CD8-positive, alpha-beta memory T cell (primary cell): ENCODE data around the gene PPP3CB. TPM values are rescaled to one million over a fixed set of nuclear protein-coding genes. Genes with fewer than 3 reads are reported as not detected.

Experiments used
- CTCF ChIA-PET: fragments of 350-600 bp; sonication (Branson Sonifier 250); formaldehyde crosslinking; loops from one replicate; lab custom pipeline; 2021; ENCODE audit warnings: antibody characterized with exemption; lab: Charles Lee
- POLR2A ChIA-PET: fragments of 350-600 bp; sonication (Branson Sonifier 250); formaldehyde crosslinking; loops from one replicate; lab custom pipeline; 2021; ENCODE audit warnings: antibody characterized with exemption; lab: Charles Lee
- DNase-seq, 5 donors: peaks; one replicate each; pipeline versions ENCODE4 v3.0.0 to v3.0.0-alpha.2; 2020 to 2022; ENCODE audit warnings: mixed read lengths in 1 of 5
- H3K27ac ChIP-seq: one replicate; pipeline ENCODE4 v1.7.0; 2013; ENCODE audit warnings: low read depth, mild to moderate bottlenecking, low read length, moderate library complexity
- H3K27me3 ChIP-seq: 2 replicates; pipeline ENCODE4 v1.7.0; 2013; ENCODE audit warnings: low read length, mild to moderate bottlenecking; ENCODE audit not compliant: insufficient read depth, poor library complexity, severe bottlenecking
- H3K36me3 ChIP-seq: 2 replicates; pipeline ENCODE4 v1.7.0; 2013; ENCODE audit warnings: mild to moderate bottlenecking, low read length, moderate library complexity; ENCODE audit not compliant: insufficient read depth
- H3K4me1 ChIP-seq: 2 replicates; pipeline ENCODE4 v1.7.0; 2013; ENCODE audit warnings: mild to moderate bottlenecking, low read length, moderate library complexity; ENCODE audit not compliant: insufficient read depth
- H3K4me3 ChIP-seq: 2 replicates; pipeline ENCODE4 v1.7.0; 2013; ENCODE audit warnings: mild to moderate bottlenecking, low read length
- H3K9me3 ChIP-seq: 2 replicates; pipeline ENCODE4 v1.7.0; 2013; ENCODE audit warnings: mild to moderate bottlenecking, low read length
- H3K27ac Mint-ChIP-seq, 8 donors: one replicate each; pipeline ENCODE4 v1.8.0; 2020 to 2021; ENCODE audit warnings: mixed read lengths in 8 of 8, mild to moderate bottlenecking in 6 of 8, inconsistent platforms in 3 of 8, moderate library complexity in 3 of 8
- H3K27me3 Mint-ChIP-seq, 2 donors: one replicate each; pipeline ENCODE4 v1.8.0; 2020 to 2021; ENCODE audit warnings: mixed read lengths in 2 of 2, mild to moderate bottlenecking in 1 of 2, moderate library complexity in 1 of 2
- H3K36me3 Mint-ChIP-seq, 3 donors: one replicate each; pipeline ENCODE4 v1.8.0; 2020 to 2021; ENCODE audit warnings: mixed read lengths in 3 of 3, inconsistent platforms in 1 of 3, mild to moderate bottlenecking in 1 of 3
- H3K4me1 Mint-ChIP-seq, 3 donors: one replicate each; pipeline ENCODE4 v1.8.0; 2020 to 2021; ENCODE audit warnings: mixed read lengths in 3 of 3, inconsistent platforms in 1 of 3, mild to moderate bottlenecking in 1 of 3
- H3K4me3 Mint-ChIP-seq, 7 donors: one replicate each; pipeline ENCODE4 v1.8.0; 2020 to 2021; ENCODE audit warnings: mixed read lengths in 7 of 7, mild to moderate bottlenecking in 6 of 7, moderate library complexity in 4 of 7, inconsistent platforms in 2 of 7
- H3K9me3 Mint-ChIP-seq, 5 donors: one replicate each; pipeline ENCODE4 v1.8.0; 2020 to 2022; ENCODE audit warnings: mixed read lengths in 5 of 5, mild to moderate bottlenecking in 3 of 5, moderate library complexity in 2 of 5, inconsistent platforms in 1 of 5
- polyA plus RNA-seq: library from polyadenylated mRNA; unstranded; fragments of 300-500 nt; fragmentation: Illumina TruSeq; gene quantifications from one replicate; pipeline ENCODE4 v1.2.3, GENCODE V29; 2021
- total RNA-seq, 2 experiments: library from RNA; stranded (reverse); gene quantifications; one replicate each; pipeline ENCODE4 v1.2.3, GENCODE V29; 2021

Gene PPP3CB
- total and polyA plus RNA-seq, 3 experiments from 2014 or later, result 8.1 to 44.1 (median 44.0) TPM

- Histone ChIP-seq H3K4me3 (no peak overlapping the region), H3K27ac (no peak overlapping the region), H3K9me3 (no peaks in the 10 kb centered on the region), H3K36me3 (peaks cover 35% of the 10 kb centered on the region), H3K4me1 (no peaks in the 10 kb centered on the region), H3K27me3 (no peaks in the 10 kb centered on the region)
- no peaks in the 10 kb centered on the region for H3K27me3 Mint-ChIP-seq
- ChIA-PET POLR2A (no interaction called here), CTCF (no interaction called here)
- H3K9me3 Mint-ChIP-seq, result no peaks in the 10 kb centered on the region
- no peak for DNase-seq
- H3K27ac Mint-ChIP-seq, result no peak overlapping the region
- H3K4me1 Mint-ChIP-seq, result peaks cover 0 to 4% (median 2%) of the 10 kb centered on the region in 3 donors
- H3K4me3 Mint-ChIP-seq, result no peak overlapping the region
- H3K36me3 Mint-ChIP-seq, result peaks cover 12 to 92% (median 17%) of the 10 kb centered on the region in 3 donors
These were observed 109.2 kb downstream of the PPP3CB start for GRCh38 chr10:73386583-73386982.

Other genes starting within 250 kb of the PPP3CB start
- gene DNAJC9, start 248.8 kb downstream of the PPP3CB start, total RNA-seq, result 10 to 100 TPM; 75.0 to 76.4 TPM
- 36.3 TPM for gene DNAJC9, start 248.8 kb downstream of the PPP3CB start, polyA plus RNA-seq
- gene MRPS16, start 243.4 kb downstream of the PPP3CB start, total RNA-seq, result 100 to 1,000 TPM; 141 to 146 TPM
- gene MRPS16, start 243.4 kb downstream of the PPP3CB start, polyA plus RNA-seq, result 102 TPM
- 1 to 10 TPM in 1 of 2 experiments, under 1 TPM in 1; 0.86 to 1.2 TPM for gene CFAP70, start 137.2 kb downstream of the PPP3CB start, total RNA-seq
- gene CFAP70, start 137.2 kb downstream of the PPP3CB start, polyA plus RNA-seq, result not detected
- 100 to 1,000 TPM; 151 to 154 TPM for gene ANXA7, start 82.0 kb downstream of the PPP3CB start, total RNA-seq
- gene ANXA7, start 82.0 kb downstream of the PPP3CB start, polyA plus RNA-seq, result 188 TPM
- gene MSS51, start 62.5 kb downstream of the PPP3CB start, total RNA-seq, result 1 to 10 TPM; 1.5 TPM
- 0.14 TPM for gene MSS51, start 62.5 kb downstream of the PPP3CB start, polyA plus RNA-seq
- gene USP54, start 95.3 kb upstream of the PPP3CB start, total RNA-seq, result 10 to 100 TPM; 10.5 to 11.9 TPM
- gene USP54, start 95.3 kb upstream of the PPP3CB start, polyA plus RNA-seq, result 1.5 TPM
- not detected for gene MYOZ1, start 145.4 kb upstream of the PPP3CB start, total RNA-seq
- not detected for gene MYOZ1, start 145.4 kb upstream of the PPP3CB start, polyA plus RNA-seq
- gene SYNPO2L, start 160.0 kb upstream of the PPP3CB start, total RNA-seq, result not detected
- gene SYNPO2L, start 160.0 kb upstream of the PPP3CB start, polyA plus RNA-seq, result not detected
- gene AGAP5, start 202.1 kb upstream of the PPP3CB start, total RNA-seq, result 1 to 10 TPM; 7.4 to 8.6 TPM
- gene AGAP5, start 202.1 kb upstream of the PPP3CB start, polyA plus RNA-seq, result 0.45 TPM
- 10 to 100 TPM; 93.1 to 95.9 TPM for gene SEC24C, start 248.3 kb upstream of the PPP3CB start, total RNA-seq
- gene SEC24C, start 248.3 kb upstream of the PPP3CB start, polyA plus RNA-seq, result 70.3 TPM